ENCODE results near the gene BCL6. TPM values are rescaled to one million over a fixed set of nuclear protein-coding genes. Genes with fewer than 3 reads are reported as not detected.

The BCL6 gene
- total RNA-seq, 1 donor from 2014 or later: 22.8 TPM

GRCh38 chr3:187788984-187789857, 44.0 kb upstream of the BCL6 start:
- peaks cover 6% of the 10 kb centered on the region for H3K27me3 Mint-ChIP-seq

GRCh38 chr3:187783098-187783497, 37.8 kb upstream of the BCL6 start:
- Mint-ChIP-seq H3K27me3 (peaks cover 3% of the 10 kb centered on the region), H3K27ac (no peak overlapping the region)
- no peak for TF ChIP-seq CTCF (IDR thresholded peaks at IDR 0.05; ENCODE audit: unreplicated experiment)

More at GRCh38 chr3:187788984-187789857, 44.0 kb upstream of the BCL6 start:
- Mint-ChIP-seq H3K9me3 (ENCODE audit: low read depth) (no peaks in the 10 kb centered on the region), H3K4me3 (ENCODE audit: low read depth) (no peak overlapping the region), H3K27ac (no peak overlapping the region), H3K4me1 (ENCODE audit: low read depth) (peaks cover 11% of the 10 kb centered on the region), H3K36me3 (ENCODE audit: insufficient read depth) (no peaks in the 10 kb centered on the region)
- no peak for TF ChIP-seq CTCF (IDR thresholded peaks at IDR 0.05; ENCODE audit: unreplicated experiment)
- DNase-seq (ENCODE audit: low spot score, unreplicated experiment): no peak

GRCh38 chr3:187782006-187782405, 36.7 kb upstream of the BCL6 start:
- Mint-ChIP-seq H3K27me3 (peaks cover 3% of the 10 kb centered on the region), H3K4me3 (ENCODE audit: low read depth) (no peak overlapping the region), H3K27ac (no peak overlapping the region), H3K4me1 (ENCODE audit: low read depth) (peaks cover 3% of the 10 kb centered on the region), H3K9me3 (ENCODE audit: low read depth) (no peaks in the 10 kb centered on the region), H3K36me3 (ENCODE audit: insufficient read depth) (no peaks in the 10 kb centered on the region)
- TF ChIP-seq CTCF (IDR thresholded peaks at IDR 0.05; ENCODE audit: unreplicated experiment): no peak
- no peak for DNase-seq (ENCODE audit: low spot score, unreplicated experiment)

More at GRCh38 chr3:187783098-187783497, 37.8 kb upstream of the BCL6 start:
- H3K4me1 Mint-ChIP-seq (ENCODE audit: low read depth): peaks cover 3% of the 10 kb centered on the region
- no peak for DNase-seq (ENCODE audit: low spot score, unreplicated experiment)
- H3K36me3 Mint-ChIP-seq (ENCODE audit: insufficient read depth): no peaks in the 10 kb centered on the region
- H3K4me3 Mint-ChIP-seq (ENCODE audit: low read depth): no peak overlapping the region
- H3K9me3 Mint-ChIP-seq (ENCODE audit: low read depth): no peaks in the 10 kb centered on the region

GRCh38 chr3:187781001-187781400, 35.7 kb upstream of the BCL6 start:
- Mint-ChIP-seq H3K27me3 (peaks cover 3% of the 10 kb centered on the region), H3K4me3 (ENCODE audit: low read depth) (no peak overlapping the region), H3K4me1 (ENCODE audit: low read depth) (peaks cover 3% of the 10 kb centered on the region), H3K9me3 (ENCODE audit: low read depth) (no peaks in the 10 kb centered on the region), H3K36me3 (ENCODE audit: insufficient read depth) (no peaks in the 10 kb centered on the region), H3K27ac (no peak overlapping the region)
- DNase-seq (ENCODE audit: low spot score, unreplicated experiment): no peak
- no peak for TF ChIP-seq CTCF (IDR thresholded peaks at IDR 0.05; ENCODE audit: unreplicated experiment)

GRCh38 chr3:187778726-187779125, 33.5 kb upstream of the BCL6 start:
- Mint-ChIP-seq H3K4me1 (ENCODE audit: low read depth) (peaks cover 3% of the 10 kb centered on the region), H3K27me3 (peaks cover 5% of the 10 kb centered on the region), H3K9me3 (ENCODE audit: low read depth) (no peaks in the 10 kb centered on the region), H3K4me3 (ENCODE audit: low read depth) (no peak overlapping the region), H3K27ac (no peak overlapping the region), H3K36me3 (ENCODE audit: insufficient read depth) (no peaks in the 10 kb centered on the region)
- no peak for DNase-seq (ENCODE audit: low spot score, unreplicated experiment)
- no peak for TF ChIP-seq CTCF (IDR thresholded peaks at IDR 0.05; ENCODE audit: unreplicated experiment)

Data from progenitor cell of endocrine pancreas (in vitro differentiated cells).